H9 (cell line): ENCODE data around the gene HES1. TPM values are rescaled to one million over a fixed set of nuclear protein-coding genes. Genes with fewer than 3 reads are reported as not detected.

Experiments
- DNase-seq: peaks from one replicate; pipeline ENCODE4 v3.0.0-alpha.2; 2017
- H2AFZ ChIP-seq: one replicate; pipeline ENCODE4 v1.6.1; 2013; ENCODE audit warnings: mild to moderate bottlenecking, low read length, control low read depth, moderate library complexity
- H2AK5ac ChIP-seq: 2 replicates; pipeline ENCODE4 v1.6.1; 2013; ENCODE audit warnings: low read length, control low read depth, mixed read lengths; ENCODE audit not compliant: insufficient read length
- H2BK120ac ChIP-seq: one replicate; pipeline ENCODE4 v1.6.1; 2013; ENCODE audit warnings: low read depth, mild to moderate bottlenecking, low read length, control low read depth, inconsistent platforms; ENCODE audit not compliant: poor library complexity, severe bottlenecking
- H2BK12ac ChIP-seq: 2 replicates; pipeline ENCODE4 v1.6.1; 2013; ENCODE audit warnings: low read length, control low read depth, mixed read lengths, low read depth; ENCODE audit not compliant: insufficient read length
- H2BK15ac ChIP-seq: 2 replicates; pipeline ENCODE4 v1.6.1; 2013; ENCODE audit warnings: low read depth, low read length, control low read depth
- H2BK20ac ChIP-seq: one replicate; pipeline ENCODE4 v1.6.1; 2013; ENCODE audit warnings: low read depth, mild to moderate bottlenecking, low read length, control low read depth, inconsistent platforms; ENCODE audit not compliant: poor library complexity, severe bottlenecking
- H2BK5ac ChIP-seq: 2 replicates; pipeline ENCODE4 v1.6.1; 2013; ENCODE audit warnings: low read length, control low read depth, mixed read lengths; ENCODE audit not compliant: insufficient read length
- H3K14ac ChIP-seq: 2 replicates; pipeline ENCODE4 v1.6.1; 2013; ENCODE audit warnings: low read length, control low read depth; ENCODE audit not compliant: insufficient read depth
- H3K18ac ChIP-seq: 2 replicates; pipeline ENCODE4 v1.6.1; 2013; ENCODE audit warnings: low read depth, mild to moderate bottlenecking, mixed read lengths, low read length, control low read depth; ENCODE audit not compliant: insufficient read length
- H3K23ac ChIP-seq: 2 replicates; pipeline ENCODE4 v1.6.1; 2013; ENCODE audit warnings: low read length, control low read depth, mixed read lengths, low read depth; ENCODE audit not compliant: insufficient read length
- H3K23me2 ChIP-seq: 2 replicates; pipeline ENCODE4 v1.6.1; 2013; ENCODE audit warnings: low read depth, mild to moderate bottlenecking, mixed read lengths, low read length, control low read depth; ENCODE audit not compliant: insufficient read length, poor library complexity, severe bottlenecking
- H3K27ac ChIP-seq: 2 replicates; pipeline ENCODE4 v1.5.1; 2013; ENCODE audit warnings: low read length, control low read depth, mixed read lengths, low read depth; ENCODE audit not compliant: insufficient read length
- H3K27me3 ChIP-seq: 2 replicates; pipeline ENCODE4 v1.6.1; 2013; ENCODE audit warnings: low read length, control low read depth, inconsistent platforms; ENCODE audit not compliant: insufficient read depth
- H3K4ac ChIP-seq: 2 replicates; pipeline ENCODE4 v1.6.1; 2013; ENCODE audit warnings: low read depth, mild to moderate bottlenecking, control low read depth, inconsistent platforms, low read length, moderate library complexity
- H3K4me1 ChIP-seq: 2 replicates; pipeline ENCODE4 v1.6.1; 2013; ENCODE audit warnings: low read length, control low read depth, inconsistent platforms; ENCODE audit not compliant: insufficient read depth
- H3K4me2 ChIP-seq: 2 replicates; pipeline ENCODE4 v1.6.1; 2013; ENCODE audit warnings: low read length, control low read depth, mixed read lengths; ENCODE audit not compliant: insufficient read length, insufficient read depth
- H3K56ac ChIP-seq: 2 replicates; pipeline ENCODE4 v1.6.1; 2013; ENCODE audit warnings: low read depth, mild to moderate bottlenecking, mixed read lengths, low read length, control low read depth; ENCODE audit not compliant: insufficient read length
- H3K79me1 ChIP-seq: 2 replicates; pipeline ENCODE4 v1.6.1; 2013; ENCODE audit warnings: low read depth, mild to moderate bottlenecking, moderate library complexity, low read length, control low read depth, inconsistent platforms; ENCODE audit not compliant: insufficient read depth, poor library complexity, severe bottlenecking
- H3K79me2 ChIP-seq: 2 replicates; pipeline ENCODE4 v1.6.1; 2013; ENCODE audit warnings: low read length, control low read depth, inconsistent platforms; ENCODE audit not compliant: insufficient read depth
- H3K9ac ChIP-seq: 2 replicates; pipeline ENCODE4 v1.6.1; 2013; ENCODE audit warnings: low read length, control low read depth, mixed read lengths; ENCODE audit not compliant: insufficient read length; ENCODE audit errors: extremely low read depth
- H3K9me3 ChIP-seq: one replicate; pipeline ENCODE4 v1.6.1; 2013; ENCODE audit warnings: low read depth, low read length, inconsistent platforms; ENCODE audit not compliant: control insufficient read depth
- H3T11ph ChIP-seq: one replicate; pipeline ENCODE4 v1.6.1; 2013; ENCODE audit warnings: mild to moderate bottlenecking, low read length, control low read depth, inconsistent platforms
- H4K20me1 ChIP-seq: one replicate; pipeline ENCODE4 v1.6.1; 2013; ENCODE audit not compliant: control insufficient read depth, insufficient read length, insufficient read depth
- H4K5ac ChIP-seq: 2 replicates; pipeline ENCODE4 v1.6.1; 2013; ENCODE audit warnings: low read depth, mild to moderate bottlenecking, mixed read lengths, low read length, control low read depth; ENCODE audit not compliant: insufficient read length
- H4K8ac ChIP-seq: replicated peaks from 2 replicates; pipeline ENCODE4 v1.6.1; 2013; ENCODE audit warnings: low read length, control low read depth, mixed read lengths, low read depth; ENCODE audit not compliant: insufficient read length
- H4K91ac ChIP-seq: 2 replicates; pipeline ENCODE4 v1.6.1; 2013; ENCODE audit warnings: low read depth, mild to moderate bottlenecking, moderate library complexity, mixed read lengths, low read length, control low read depth; ENCODE audit not compliant: insufficient read length
- H3K27ac Mint-ChIP-seq, 3 experiments: 2 replicates in 2 of 3; 3 replicates in 1 of 3; pipeline ENCODE4 v1.8.0; 2020 to 2021; ENCODE audit warnings: mixed read lengths in 3 of 3, mild to moderate bottlenecking in 1 of 3, moderate library complexity in 1 of 3
- H3K27me3 Mint-ChIP-seq: 2 replicates; pipeline ENCODE4 v1.8.0; 2021; ENCODE audit warnings: low read depth, mild to moderate bottlenecking, moderate library complexity, mixed read lengths
- H3K36me3 Mint-ChIP-seq, 3 experiments: 2 replicates in 2 of 3; 3 replicates in 1 of 3; pipeline ENCODE4 v1.8.0; 2020 to 2021; ENCODE audit warnings: low read depth in 3 of 3, mixed read lengths in 3 of 3; ENCODE audit not compliant: insufficient read depth in 1 of 3
- H3K4me1 Mint-ChIP-seq, 2 experiments: 2 replicates each; pipeline ENCODE4 v1.8.0; 2020; ENCODE audit warnings: mixed read lengths in 2 of 2
- H3K4me3 Mint-ChIP-seq, 2 experiments: 2 replicates in 1 of 2; 3 replicates in 1 of 2; pipeline ENCODE4 v1.8.0; 2020 to 2021; ENCODE audit warnings: mild to moderate bottlenecking in 2 of 2, mixed read lengths in 2 of 2, moderate library complexity in 1 of 2
- H3K9me3 Mint-ChIP-seq, 2 experiments: 2 replicates in 1 of 2; 3 replicates in 1 of 2; pipeline ENCODE4 v1.8.0; 2020; ENCODE audit warnings: mild to moderate bottlenecking in 2 of 2, mixed read lengths in 2 of 2, moderate library complexity in 1 of 2
- WGBS: extraction: QIAGEN DNeasy Blood & Tissue Kit; methylation state at CpG from one replicate; pipeline ENCODE4 v1.1.7; 2013; ENCODE audit warnings: missing lambda C conversion rate, low lambda C conversion rate, mixed read lengths; ENCODE audit not compliant: insufficient read length; ENCODE audit errors: extremely low coverage; 5-methylcytosine and 5-hydroxymethylcytosine counted together
- total RNA-seq: library from RNA; stranded (reverse); gene quantifications from 2 replicates; pipeline ENCODE4 v1.2.1, GENCODE V29; 2021
- TF ChIP-seq, protein P1 (sequence below): fragments of 200-600 bp; sonication (generic); conservative IDR thresholded peaks from 3 replicates; pipeline ENCODE4 v1.8.0; 2021; ENCODE audit warnings: antibody characterized with exemption, mild to moderate bottlenecking

The HES1 gene
- total RNA-seq, 1 experiment from 2014 or later = 23.2 TPM

- Mint-ChIP-seq H3K27me3 (peaks cover 18% of the 10 kb centered on the region), H3K4me1 (peaks cover 37 to 43% of the 10 kb centered on the region in 2 experiments), H3K27ac (no peak overlapping the region), H3K36me3 (peaks cover 0 to 6% (median 1%) of the 10 kb centered on the region in 3 experiments; a peak in 3 of 7 replicates), H3K4me3 (no peak overlapping the region), H3K9me3 (peaks cover 4% of the 10 kb centered on the region in 2 experiments)
- Histone ChIP-seq H3K23ac (no peak overlapping the region), H3K18ac (no peak overlapping the region), H3K79me1 (no peaks in the 10 kb centered on the region), H3K23me2 (no peaks in the 10 kb centered on the region), H4K5ac (no peak overlapping the region), H4K8ac (no peak overlapping the region), H2BK5ac (no peak overlapping the region), H3K14ac (no peak overlapping the region), H3T11ph (no peak overlapping the region), H2BK12ac (no peak overlapping the region), H3K27ac (no peak overlapping the region), H3K9me3 (no peaks in the 10 kb centered on the region), H2AK5ac (no peak overlapping the region), H3K79me2 (no peaks in the 10 kb centered on the region), H3K4me1 (peaks cover 3% of the 10 kb centered on the region; the same call in 1 of the 2 replicates), H4K91ac (no peak overlapping the region), H3K4me2 (no peak overlapping the region), H3K56ac (no peak overlapping the region), H2BK120ac (no peak overlapping the region), H3K4ac (no peak overlapping the region), H3K9ac (no peak overlapping the region), H2BK20ac (no peak overlapping the region), H2AFZ (no peak overlapping the region), H4K20me1 (no peaks in the 10 kb centered on the region), H3K27me3 (no peaks in the 10 kb centered on the region), H2BK15ac (no peak overlapping the region)
- no peak for DNase-seq
- TF ChIP-seq, protein P1, sequence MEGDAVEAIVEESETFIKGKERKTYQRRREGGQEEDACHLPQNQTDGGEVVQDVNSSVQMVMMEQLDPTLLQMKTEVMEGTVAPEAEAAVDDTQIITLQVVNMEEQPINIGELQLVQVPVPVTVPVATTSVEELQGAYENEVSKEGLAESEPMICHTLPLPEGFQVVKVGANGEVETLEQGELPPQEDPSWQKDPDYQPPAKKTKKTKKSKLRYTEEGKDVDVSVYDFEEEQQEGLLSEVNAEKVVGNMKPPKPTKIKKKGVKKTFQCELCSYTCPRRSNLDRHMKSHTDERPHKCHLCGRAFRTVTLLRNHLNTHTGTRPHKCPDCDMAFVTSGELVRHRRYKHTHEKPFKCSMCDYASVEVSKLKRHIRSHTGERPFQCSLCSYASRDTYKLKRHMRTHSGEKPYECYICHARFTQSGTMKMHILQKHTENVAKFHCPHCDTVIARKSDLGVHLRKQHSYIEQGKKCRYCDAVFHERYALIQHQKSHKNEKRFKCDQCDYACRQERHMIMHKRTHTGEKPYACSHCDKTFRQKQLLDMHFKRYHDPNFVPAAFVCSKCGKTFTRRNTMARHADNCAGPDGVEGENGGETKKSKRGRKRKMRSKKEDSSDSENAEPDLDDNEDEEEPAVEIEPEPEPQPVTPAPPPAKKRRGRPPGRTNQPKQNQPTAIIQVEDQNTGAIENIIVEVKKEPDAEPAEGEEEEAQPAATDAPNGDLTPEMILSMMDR = no peak
- no CpG with 5 or more reads among the region's 5 CpGs for WGBS
These were observed 41.2 kb downstream of the HES1 start for GRCh38 chr3:194177141-194177540.
